B cell (primary cell): ENCODE results near the gene CHSY3. TPM values are rescaled to one million over a fixed set of nuclear protein-coding genes. Genes with fewer than 3 reads are reported as not detected.

Source experiments
- ATAC-seq: fragments of 200-7000 bp; cut with Tn5 transposase; one replicate; pipeline ENCODE4 v1.10.0; 2021; ENCODE audit warnings: low read depth, mild to moderate bottlenecking, moderate number of reproducible peaks, moderate library complexity
- CTCF ChIA-PET: fragments of 350-600 bp; sonication (Branson Sonifier 250); formaldehyde crosslinking; loops from one replicate; lab custom pipeline; 2021; ENCODE audit warnings: antibody characterized with exemption, inconsistent platforms; lab: Charles Lee
- POLR2A ChIA-PET: fragments of 350-600 bp; sonication (Branson Sonifier 250); formaldehyde crosslinking; loops from one replicate; lab custom pipeline; 2021; ENCODE audit warnings: antibody characterized with exemption; lab: Charles Lee
- DNase-seq: peaks from one replicate; pipeline ENCODE4 v3.0.0; 2013
- H2AFZ ChIP-seq: 2 replicates; pipeline ENCODE4 v1.6.1; 2012; ENCODE audit warnings: mild to moderate bottlenecking, low read depth, low read length; ENCODE audit not compliant: insufficient read depth, poor library complexity, severe bottlenecking
- H3K27ac ChIP-seq, 2 donors: 1 replicate in 1 of 2; 2 replicates in 1 of 2; pipeline ENCODE4 v1.5.1; 2012 to 2013; ENCODE audit warnings: low read length in 2 of 2, mild to moderate bottlenecking in 2 of 2, moderate library complexity in 1 of 2
- H3K27me3 ChIP-seq, 4 experiments: fragments of 200-600 bp in 1 of 4; sonication (generic) in 1 of 4; replicated peaks in 1 of 4; 1 replicate in 2 of 4; 2 replicates in 2 of 4; pipeline versions ENCODE4 v1.6.1 to v1.7.0; 2013 to 2016; ENCODE audit warnings: low read length in 3 of 4, mild to moderate bottlenecking in 2 of 4, mixed read lengths in 1 of 4, moderate library complexity in 1 of 4; ENCODE audit not compliant: insufficient read depth in 4 of 4, control insufficient read depth in 3 of 4; ENCODE audit errors: control extremely low read depth in 1 of 4
- H3K36me3 ChIP-seq, 2 experiments: replicated peaks in 1 of 2; 1 replicate in 1 of 2; 2 replicates in 1 of 2; pipeline versions ENCODE4 v1.6.1 to v1.7.1; 2013; ENCODE audit warnings: low read length in 1 of 2; ENCODE audit not compliant: insufficient read depth in 2 of 2, control insufficient read depth in 1 of 2; ENCODE audit errors: control extremely low read depth in 1 of 2, extremely low read depth in 1 of 2
- H3K4me1 ChIP-seq, 2 donors: fragments of 200-600 bp in 1 of 2; sonication (generic) in 1 of 2; 1 replicate in 1 of 2; 2 replicates in 1 of 2; pipeline versions ENCODE4 v1.5.1 to v1.6.1; 2013 to 2017; ENCODE audit warnings: low read length in 2 of 2; ENCODE audit not compliant: control insufficient read depth in 2 of 2, insufficient read depth in 2 of 2
- H3K4me2 ChIP-seq: replicated peaks from 2 replicates; pipeline ENCODE3; 2012; ENCODE audit warnings: mild to moderate bottlenecking, low read depth, low read length; ENCODE audit not compliant: poor library complexity, severe bottlenecking
- H3K4me3 ChIP-seq, 5 experiments: fragments of 200-600 bp in 1 of 5; sonication (generic) in 1 of 5; 1 replicate in 3 of 5; 2 replicates in 2 of 5; pipeline versions ENCODE4 v1.5.1 to v1.7.0; 2011 to 2016; ENCODE audit warnings: low read length in 4 of 5, mild to moderate bottlenecking in 4 of 5, low read depth in 2 of 5, control low read depth in 1 of 5, moderate library complexity in 1 of 5; ENCODE audit not compliant: insufficient read depth in 1 of 5; ENCODE audit errors: control extremely low read depth in 1 of 5, extremely low read depth in 1 of 5
- H3K79me2 ChIP-seq: fragments of 200-600 bp; sonication (generic); one replicate; pipeline ENCODE4 v1.6.0; 2016; ENCODE audit warnings: low read length; ENCODE audit not compliant: control insufficient read depth, insufficient read depth
- H3K9ac ChIP-seq: fragments of 200-600 bp; sonication (generic); 2 replicates; pipeline ENCODE4 v1.6.1; 2017; ENCODE audit warnings: mild to moderate bottlenecking, low read length, moderate library complexity
- H3K9me3 ChIP-seq, 3 donors: one replicate each; pipeline versions ENCODE4 v1.6.1 to v1.7.1; 2013; ENCODE audit warnings: low read length in 2 of 3; ENCODE audit not compliant: control insufficient read depth in 2 of 3, insufficient read depth in 1 of 3; ENCODE audit errors: control extremely low read depth in 1 of 3
- H4K20me1 ChIP-seq: 2 replicates; pipeline ENCODE4 v1.6.0; 2012; ENCODE audit warnings: mild to moderate bottlenecking, low read length; ENCODE audit not compliant: insufficient read depth, control insufficient read depth, poor library complexity, severe bottlenecking
- H3K27ac Mint-ChIP-seq: one replicate; pipeline ENCODE4 v1.8.0; 2021; ENCODE audit warnings: mixed read lengths
- H3K27me3 Mint-ChIP-seq: one replicate; pipeline ENCODE4 v1.8.0; 2021; ENCODE audit warnings: mixed read lengths
- H3K4me1 Mint-ChIP-seq: one replicate; pipeline ENCODE4 v1.8.0; 2021; ENCODE audit warnings: mixed read lengths
- H3K4me3 Mint-ChIP-seq: one replicate; pipeline ENCODE4 v1.8.0; 2021; ENCODE audit warnings: mixed read lengths
- H3K9me3 Mint-ChIP-seq: one replicate; pipeline ENCODE4 v1.8.0; 2022; ENCODE audit warnings: mixed read lengths; ENCODE audit not compliant: insufficient read depth
- EZH2 ChIP-seq: IDR thresholded peaks from 2 replicates; pipeline ENCODE4 v1.6.1; 2012; ENCODE audit warnings: borderline replicate concordance, low read depth, mild to moderate bottlenecking, moderate library complexity, low read length; ENCODE audit not compliant: insufficient read depth, poor library complexity, severe bottlenecking
- WGBS: methylation state at CpG from one replicate; pipeline ENCODE4 v1.1.5; 2013; ENCODE audit warnings: missing lambda C conversion rate; ENCODE audit not compliant: insufficient coverage; 5-methylcytosine and 5-hydroxymethylcytosine counted together
- intact Hi-C: fragments of 100-400 bp; cut with micrococcal nuclease; formaldehyde crosslinking; loops from one replicate; pipeline ENCODE4 v1.10.0; 2022
- polyA minus RNA-seq: library from RNA; depleted of rRNA, polyadenylated mRNA; stranded (reverse); fragments of >200 nt; gene quantifications from 2 replicates; pipeline ENCODE4 v1.2.3, GENCODE V29; 2012
- polyA plus RNA-seq: library from polyadenylated mRNA; depleted of rRNA; stranded (reverse); fragments of >200 nt; gene quantifications from 2 replicates; pipeline ENCODE4 v1.2.3, GENCODE V29; 2012
- total RNA-seq, 2 donors: library from RNA; stranded (reverse); fragments of 120-200 nt in 1 of 2; gene quantifications; 1 replicate in 1 of 2; 2 replicates in 1 of 2; pipeline versions ENCODE4 v1.2.3 to v1.2.4, GENCODE V29; 2013 to 2022
- TF ChIP-seq, protein P1 (sequence below): fragments of 200-600 bp; IDR thresholded peaks from one replicate; pipeline ENCODE4 v1.8.0; 2022; ENCODE audit warnings: antibody characterized with exemption, mild to moderate bottlenecking

Gene CHSY3
- total RNA-seq (not detected in 2 replicates), polyA plus RNA-seq (not detected in 2 replicates), polyA minus RNA-seq (0.07 TPM in 1 of 2 replicates, not detected in the other)
- total RNA-seq (2013): 0.12 TPM

DNA sequence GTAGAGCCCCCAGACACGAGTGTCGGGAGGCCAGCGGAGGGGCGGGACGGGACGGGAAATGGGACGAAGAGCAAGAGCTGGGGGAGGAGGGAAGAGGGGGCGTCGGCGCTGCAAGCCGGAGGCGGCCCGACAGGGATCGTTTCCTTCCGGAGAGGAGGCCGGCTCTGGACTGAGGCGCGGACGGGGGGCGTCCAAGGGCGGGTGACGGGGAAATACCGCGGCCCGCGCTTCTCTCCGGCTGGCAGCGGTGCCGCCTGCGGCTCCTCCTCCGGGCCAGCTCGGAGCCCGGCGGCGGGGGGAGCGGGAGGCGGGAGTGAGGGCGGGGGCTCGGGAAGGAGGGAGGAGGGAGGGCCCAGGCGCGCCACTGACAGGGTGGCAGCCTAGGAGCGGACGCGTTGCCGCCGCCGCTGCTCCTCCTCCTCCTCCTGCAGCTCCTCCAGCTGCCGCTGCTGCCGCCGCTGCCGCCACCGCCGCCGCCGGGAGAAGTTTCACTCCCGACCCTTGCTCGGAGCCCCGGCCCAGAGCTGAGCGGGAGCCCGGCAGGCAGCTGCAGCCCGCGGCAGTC is at the start of gene CHSY3:
CHSY3 (plus strand) TSS at position 364 of the 565 bp plus-strand sequence.
- CTCF ChIA-PET: no interaction called here
- Mint-ChIP-seq H3K4me3 (peak within 1 kb of the TSS; percentile 86), H3K4me1 (peaks cover 17% of the 10 kb centered on the region), H3K27ac (no peak within 1 kb of the TSS), H3K9me3 (no peaks in the 10 kb centered on the region), H3K27me3 (peaks cover 43% of the 10 kb centered on the region)
- no peaks in the 10 kb centered on the region for H4K20me1 ChIP-seq
- WGBS: 2% methylated on average over 49 of the region's 62 CpGs
- POLR2A ChIA-PET: no interaction called here
- peak within 1 kb of the TSS; percentile 30 for H2AFZ ChIP-seq
- no peak for TF ChIP-seq EZH2
- TF ChIP-seq, protein P1, sequence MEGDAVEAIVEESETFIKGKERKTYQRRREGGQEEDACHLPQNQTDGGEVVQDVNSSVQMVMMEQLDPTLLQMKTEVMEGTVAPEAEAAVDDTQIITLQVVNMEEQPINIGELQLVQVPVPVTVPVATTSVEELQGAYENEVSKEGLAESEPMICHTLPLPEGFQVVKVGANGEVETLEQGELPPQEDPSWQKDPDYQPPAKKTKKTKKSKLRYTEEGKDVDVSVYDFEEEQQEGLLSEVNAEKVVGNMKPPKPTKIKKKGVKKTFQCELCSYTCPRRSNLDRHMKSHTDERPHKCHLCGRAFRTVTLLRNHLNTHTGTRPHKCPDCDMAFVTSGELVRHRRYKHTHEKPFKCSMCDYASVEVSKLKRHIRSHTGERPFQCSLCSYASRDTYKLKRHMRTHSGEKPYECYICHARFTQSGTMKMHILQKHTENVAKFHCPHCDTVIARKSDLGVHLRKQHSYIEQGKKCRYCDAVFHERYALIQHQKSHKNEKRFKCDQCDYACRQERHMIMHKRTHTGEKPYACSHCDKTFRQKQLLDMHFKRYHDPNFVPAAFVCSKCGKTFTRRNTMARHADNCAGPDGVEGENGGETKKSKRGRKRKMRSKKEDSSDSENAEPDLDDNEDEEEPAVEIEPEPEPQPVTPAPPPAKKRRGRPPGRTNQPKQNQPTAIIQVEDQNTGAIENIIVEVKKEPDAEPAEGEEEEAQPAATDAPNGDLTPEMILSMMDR: no peak
- H3K9ac ChIP-seq: peak within 1 kb of the TSS; percentile 39
- intact Hi-C loops: no loop called here
- H3K4me1 ChIP-seq: peaks cover 11 to 12% of the 10 kb centered on the region in 2 donors
- peaks cover 0 to 21% (median 16%) of the 10 kb centered on the region in 4 experiments for H3K27me3 ChIP-seq
- ATAC-seq (no peak), DNase-seq (peak; percentile 7)
- H3K79me2 ChIP-seq: no peaks in the 10 kb centered on the region
- no peak within 1 kb of the TSS for H3K27ac ChIP-seq
- H3K4me3 ChIP-seq: peak within 1 kb of the TSS in 3 of 5 experiments; percentile 13 to 26 (median 24)
- H3K36me3 ChIP-seq: no peaks in the 10 kb centered on the region
- H3K4me2 ChIP-seq: peak within 1 kb of the TSS; percentile 66
- H3K9me3 ChIP-seq: no peaks in the 10 kb centered on the region

DNA sequence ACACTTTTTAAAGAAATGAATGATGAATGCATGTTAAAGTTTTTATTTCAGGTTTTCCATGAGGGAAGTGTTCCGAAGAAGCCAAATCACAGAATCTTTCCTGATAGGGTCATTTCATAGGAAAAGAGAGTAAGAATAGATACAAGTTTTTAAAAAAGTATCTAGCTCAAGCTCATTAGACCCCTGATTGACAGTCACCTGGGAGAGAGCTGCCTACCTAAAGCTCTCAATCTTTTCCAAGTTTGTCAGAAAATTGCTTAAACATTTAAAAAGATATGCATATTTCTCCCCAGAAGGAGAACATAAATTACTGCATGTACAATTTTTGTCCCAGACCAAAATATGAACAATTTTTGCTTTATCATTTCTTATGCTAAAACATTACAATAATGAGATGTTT is 47.9 kb upstream of the CHSY3 start:
- ATAC-seq (no peak), DNase-seq (no peak)
- Mint-ChIP-seq H3K27ac (no peak overlapping the region), H3K4me1 (no peaks in the 10 kb centered on the region), H3K27me3 (peaks cover 4% of the 10 kb centered on the region), H3K4me3 (no peak overlapping the region), H3K9me3 (no peaks in the 10 kb centered on the region)
- no peaks in the 10 kb centered on the region for H3K36me3 ChIP-seq
- no peaks in the 10 kb centered on the region for H3K9me3 ChIP-seq
- no peak for TF ChIP-seq EZH2
- TF ChIP-seq, protein P1: no peak
- H3K79me2 ChIP-seq: no peaks in the 10 kb centered on the region
- no peak overlapping the region for H3K27ac ChIP-seq
- intact Hi-C loops: no loop called here
- H3K4me2 ChIP-seq: no peak overlapping the region
- H3K4me1 ChIP-seq: no peaks in the 10 kb centered on the region
- no peak overlapping the region for H3K9ac ChIP-seq
- H3K27me3 ChIP-seq: no peaks in the 10 kb centered on the region
- H4K20me1 ChIP-seq: no peaks in the 10 kb centered on the region
- H3K4me3 ChIP-seq: no peak overlapping the region
- ChIA-PET CTCF (interaction anchor here (1.3 kb wide), 1 partner anchor 11 kb away, joined by 3 read pairs; no protein-coding TSS in a partner anchor), POLR2A (no interaction called here)
- H2AFZ ChIP-seq: no peak overlapping the region
- no CpG with 5 or more reads among the region's 1 CpG for WGBS
